A673 (cell line): ENCODE results near the gene PCLO. TPM values are rescaled to one million over a fixed set of nuclear protein-coding genes. Genes with fewer than 3 reads are reported as not detected.
"Not testable (repeated sequence)": the region's sequence is repeated elsewhere in the genome, so short reads cannot be mapped to it uniquely, and the experiment has no call there.

Source experiments
- BruUV-seq: library from RNA; stranded (reverse); fragments of 400-500 nt; replicated peaks from 2 replicates; lab custom pipeline; 2021; lab: Mats Ljungman, UMichigan
- CTCF ChIA-PET: fragments of 300-600 bp; sonication (Branson Sonifier 250); formaldehyde crosslinking; loops from one replicate; lab custom pipeline; 2022; ENCODE audit warnings: antibody characterized with exemption; lab: Charles Lee
- POLR2A ChIA-PET: fragments of 300-600 bp; sonication (Branson Sonifier 250); formaldehyde crosslinking; loops from one replicate; lab custom pipeline; 2022; ENCODE audit warnings: antibody characterized with exemption; ENCODE audit not compliant: low non-redundant PET; lab: Charles Lee
- DNase-seq: peaks from one replicate; pipeline ENCODE4 v3.0.0-alpha.2; 2015; ENCODE audit warnings: low spot score
- H3K27ac ChIP-seq: fragments of 200-600 bp; sonication (generic); 2 replicates; pipeline ENCODE4 v1.5.1; 2016; ENCODE audit warnings: mixed run types, low read depth, mild to moderate bottlenecking, mixed read lengths, antibody characterized with exemption, low read length; ENCODE audit not compliant: poor library complexity, severe bottlenecking
- H3K27me3 ChIP-seq: fragments of 200-600 bp; sonication (generic); replicated peaks from 2 replicates; pipeline ENCODE4 v1.6.1; 2017; ENCODE audit warnings: mixed run types, low read depth, mild to moderate bottlenecking, mixed read lengths, antibody characterized with exemption, low read length; ENCODE audit not compliant: insufficient read depth, poor library complexity
- H3K36me3 ChIP-seq: fragments of 200-600 bp; sonication (generic); 2 replicates; pipeline ENCODE4 v1.6.1; 2016; ENCODE audit warnings: mixed run types, mild to moderate bottlenecking, mixed read lengths, antibody characterized with exemption, low read length; ENCODE audit not compliant: insufficient read depth, poor library complexity, severe bottlenecking
- H3K4me1 ChIP-seq: fragments of 200-600 bp; sonication (generic); 2 replicates; pipeline ENCODE4 v1.6.1; 2017; ENCODE audit warnings: mixed run types, mild to moderate bottlenecking, mixed read lengths, antibody characterized with exemption, low read length; ENCODE audit not compliant: insufficient read depth, poor library complexity, severe bottlenecking
- H3K4me3 ChIP-seq: fragments of 200-600 bp; sonication (generic); 2 replicates; pipeline ENCODE4 v1.5.1; 2016; ENCODE audit warnings: low read depth, mixed run types, mild to moderate bottlenecking, mixed read lengths, low read length; ENCODE audit not compliant: poor library complexity, severe bottlenecking
- H3K9me3 ChIP-seq: fragments of 200-600 bp; sonication (generic); 2 replicates; pipeline ENCODE4 v1.6.1; 2016; ENCODE audit warnings: mixed run types, low read depth, mild to moderate bottlenecking, mixed read lengths, antibody characterized with exemption, low read length; ENCODE audit not compliant: poor library complexity, severe bottlenecking
- EZH2 ChIP-seq: fragments of 200-600 bp; sonication (generic); IDR thresholded peaks from 2 replicates; pipeline ENCODE4 v1.6.1; 2017; ENCODE audit warnings: borderline replicate concordance, low read depth, mild to moderate bottlenecking, mixed read lengths, antibody characterized with exemption, low read length; ENCODE audit not compliant: poor library complexity, severe bottlenecking
- intact Hi-C: fragments of 100-400 bp; cut with micrococcal nuclease; formaldehyde crosslinking; loops from one replicate; pipeline ENCODE4 v1.10.0; 2022; ENCODE audit not compliant: unreplicated experiment
- total RNA-seq: library from RNA; stranded (reverse); gene quantifications from 2 replicates; pipeline ENCODE4 v1.2.3, GENCODE V29; 2021
- TF ChIP-seq, protein P1 (sequence below): fragments of 300-800, 200-600 bp; sonication (generic); conservative IDR thresholded peaks from 2 replicates; pipeline ENCODE4 v1.5.1; 2017; ENCODE audit warnings: low read depth, mild to moderate bottlenecking, antibody characterized with exemption, low read length, moderate library complexity, mixed read lengths

PCLO gene
- total RNA-seq, 1 experiment from 2014 or later: 2.1 TPM

DNA sequence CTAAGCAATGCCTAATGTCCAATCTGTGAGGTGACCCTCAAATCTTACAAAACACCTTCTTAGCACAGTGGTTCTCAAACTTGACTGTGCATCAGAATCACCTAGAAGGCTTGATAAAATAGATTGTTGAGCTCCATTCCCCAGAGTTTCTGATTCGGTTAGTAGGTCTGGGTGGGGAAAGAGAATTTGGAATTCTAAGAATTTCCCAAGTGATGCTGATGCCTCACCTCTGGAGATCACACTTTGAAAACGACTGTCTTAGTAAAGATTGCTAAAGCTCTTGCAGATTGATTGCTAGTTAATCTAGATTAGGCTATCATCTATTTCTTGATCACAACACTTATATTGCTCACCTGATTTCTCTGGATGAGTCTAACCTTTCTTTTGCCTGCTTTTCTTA, 126.6 kb downstream of the PCLO start:
- Histone ChIP-seq H3K27me3 (peaks cover 5% of the 10 kb centered on the region), H3K9me3 (no peaks in the 10 kb centered on the region), H3K4me1 (no peaks in the 10 kb centered on the region), H3K27ac (no peak overlapping the region), H3K4me3 (no peak overlapping the region), H3K36me3 (no peaks in the 10 kb centered on the region)
- DNase-seq: no peak
- no peak for TF ChIP-seq EZH2
- TF ChIP-seq, protein P1, sequence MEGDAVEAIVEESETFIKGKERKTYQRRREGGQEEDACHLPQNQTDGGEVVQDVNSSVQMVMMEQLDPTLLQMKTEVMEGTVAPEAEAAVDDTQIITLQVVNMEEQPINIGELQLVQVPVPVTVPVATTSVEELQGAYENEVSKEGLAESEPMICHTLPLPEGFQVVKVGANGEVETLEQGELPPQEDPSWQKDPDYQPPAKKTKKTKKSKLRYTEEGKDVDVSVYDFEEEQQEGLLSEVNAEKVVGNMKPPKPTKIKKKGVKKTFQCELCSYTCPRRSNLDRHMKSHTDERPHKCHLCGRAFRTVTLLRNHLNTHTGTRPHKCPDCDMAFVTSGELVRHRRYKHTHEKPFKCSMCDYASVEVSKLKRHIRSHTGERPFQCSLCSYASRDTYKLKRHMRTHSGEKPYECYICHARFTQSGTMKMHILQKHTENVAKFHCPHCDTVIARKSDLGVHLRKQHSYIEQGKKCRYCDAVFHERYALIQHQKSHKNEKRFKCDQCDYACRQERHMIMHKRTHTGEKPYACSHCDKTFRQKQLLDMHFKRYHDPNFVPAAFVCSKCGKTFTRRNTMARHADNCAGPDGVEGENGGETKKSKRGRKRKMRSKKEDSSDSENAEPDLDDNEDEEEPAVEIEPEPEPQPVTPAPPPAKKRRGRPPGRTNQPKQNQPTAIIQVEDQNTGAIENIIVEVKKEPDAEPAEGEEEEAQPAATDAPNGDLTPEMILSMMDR: no peak
- ChIA-PET POLR2A (no interaction called here), CTCF (no interaction called here)
- intact Hi-C loops: no loop called here
- BruUV-seq: no TSS peak

DNA sequence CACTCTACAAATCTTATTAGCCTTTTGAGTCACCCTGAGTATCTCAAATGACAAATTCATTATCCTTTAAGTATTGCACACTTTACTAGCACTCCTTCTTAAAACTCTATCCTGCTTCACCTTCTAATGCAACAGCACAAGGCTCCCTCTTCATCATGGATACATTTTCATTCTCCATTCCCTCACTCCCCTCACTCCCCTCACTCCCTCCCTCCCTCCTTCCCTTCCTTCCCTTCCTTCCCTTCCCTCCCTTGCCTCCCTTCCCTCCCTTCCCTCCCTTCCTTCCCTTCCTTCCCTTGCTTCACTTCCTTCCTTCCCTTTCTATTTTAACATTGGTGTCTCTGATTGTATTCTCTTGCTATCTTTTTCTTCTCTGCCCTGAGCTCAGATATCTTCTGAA, 130.5 kb downstream of the PCLO start:
- no peaks in the 10 kb centered on the region for H3K9me3 ChIP-seq
- no peaks in the 10 kb centered on the region for H3K4me1 ChIP-seq
- H3K27me3 ChIP-seq: peaks cover 5% of the 10 kb centered on the region
- no peak for DNase-seq
- no peak overlapping the region for H3K27ac ChIP-seq
- BruUV-seq: no TSS peak
- no peak overlapping the region for H3K4me3 ChIP-seq
- intact Hi-C loops: no loop called here
- CTCF ChIA-PET: no interaction called here
- no peaks in the 10 kb centered on the region for H3K36me3 ChIP-seq
- TF ChIP-seq, protein P1: no peak
- TF ChIP-seq EZH2: no peak
- POLR2A ChIA-PET: no interaction called here

DNA sequence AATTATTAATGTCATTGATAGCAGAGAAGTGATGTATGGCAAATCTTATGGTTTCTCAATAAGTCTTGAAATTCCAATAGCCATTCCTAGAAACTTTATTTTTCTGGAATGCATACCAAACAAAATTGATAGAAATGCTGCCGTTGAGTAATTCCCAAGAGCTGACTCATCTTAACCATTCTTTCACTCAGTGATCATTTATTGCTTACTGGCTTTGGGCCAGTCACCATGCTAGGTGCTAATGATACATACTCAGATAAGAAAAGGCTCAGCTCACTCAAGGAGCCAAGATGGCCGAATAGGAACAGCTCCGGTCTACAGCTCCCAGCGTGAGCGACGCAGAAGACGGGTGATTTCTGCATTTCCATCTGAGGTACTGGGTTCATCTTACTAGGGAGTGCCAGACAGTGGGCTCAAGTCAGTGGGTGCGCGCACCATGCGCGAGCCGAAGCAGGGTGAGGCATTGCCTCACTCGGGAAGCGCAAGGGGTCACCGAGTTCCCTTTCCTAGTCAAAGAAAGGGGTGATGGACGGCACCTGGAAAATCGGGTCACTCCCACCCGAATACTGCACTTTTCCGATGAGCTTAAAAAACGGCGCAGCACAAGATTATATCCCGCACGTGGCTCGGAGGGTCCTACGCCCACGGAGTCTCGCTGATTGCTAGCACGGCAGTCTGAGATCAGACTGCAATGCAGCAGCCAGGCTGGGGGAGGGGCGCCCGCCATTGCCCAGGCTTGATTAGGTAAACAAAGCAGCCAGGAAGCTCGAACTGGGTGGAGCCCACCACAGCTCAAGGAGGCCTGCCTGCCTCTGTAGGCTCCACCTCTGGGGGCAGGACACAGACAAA, 138.6 kb downstream of the PCLO start:
- H3K27ac ChIP-seq, intact Hi-C loops, BruUV-seq, POLR2A ChIA-PET, H3K4me3 ChIP-seq, CTCF ChIA-PET, H3K4me1 ChIP-seq, H3K27me3 ChIP-seq, H3K36me3 ChIP-seq, H3K9me3 ChIP-seq: not testable (repeated sequence)
- DNase-seq: peak; percentile 26

DNA sequence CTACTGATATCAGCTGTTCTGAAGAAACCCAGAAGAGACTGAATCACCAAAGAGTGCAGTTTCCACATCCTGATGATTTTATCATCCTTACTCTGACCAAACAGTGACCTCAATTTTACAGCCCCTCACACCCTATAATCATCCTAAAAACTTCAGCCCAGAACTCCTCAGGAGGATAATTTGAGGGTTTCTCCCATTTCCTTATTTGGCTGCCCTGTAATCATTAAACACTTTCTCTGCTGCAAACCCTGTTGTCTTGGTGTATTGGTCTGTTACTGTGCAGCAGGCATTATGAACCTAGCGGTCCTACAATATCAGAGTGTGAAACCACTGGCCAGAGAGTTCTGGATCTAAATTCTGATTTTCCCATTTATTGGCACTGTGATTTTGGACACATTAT, 141.7 kb downstream of the PCLO start:
- no peaks in the 10 kb centered on the region for H3K4me1 ChIP-seq
- no peaks in the 10 kb centered on the region for H3K36me3 ChIP-seq
- H3K4me3 ChIP-seq: no peak overlapping the region
- H3K27ac ChIP-seq: no peak overlapping the region
- CTCF ChIA-PET: no interaction called here
- no TSS peak for BruUV-seq
- POLR2A ChIA-PET: no interaction called here
- H3K27me3 ChIP-seq: no peaks in the 10 kb centered on the region
- no peak for DNase-seq
- intact Hi-C loops: no loop called here
- H3K9me3 ChIP-seq: no peaks in the 10 kb centered on the region
- no peak for TF ChIP-seq EZH2
- TF ChIP-seq, protein P1: no peak
